Stimulated activated CD4-positive, alpha-beta T cell treated with anti-CD3 and anti-CD28 coated beads, Interleukin-15, amount 100 ng/mL, for 1 hour (primary cell): ENCODE data around the gene ADGRD1.

ENCODE experiments used
- DNase-seq, 2 donors: peaks; one replicate each; pipeline ENCODE4 v3.0.0-alpha.2; 2020; ENCODE audit warnings: low read depth in 1 of 2, low spot score in 1 of 2

The ADGRD1 gene

DNA sequence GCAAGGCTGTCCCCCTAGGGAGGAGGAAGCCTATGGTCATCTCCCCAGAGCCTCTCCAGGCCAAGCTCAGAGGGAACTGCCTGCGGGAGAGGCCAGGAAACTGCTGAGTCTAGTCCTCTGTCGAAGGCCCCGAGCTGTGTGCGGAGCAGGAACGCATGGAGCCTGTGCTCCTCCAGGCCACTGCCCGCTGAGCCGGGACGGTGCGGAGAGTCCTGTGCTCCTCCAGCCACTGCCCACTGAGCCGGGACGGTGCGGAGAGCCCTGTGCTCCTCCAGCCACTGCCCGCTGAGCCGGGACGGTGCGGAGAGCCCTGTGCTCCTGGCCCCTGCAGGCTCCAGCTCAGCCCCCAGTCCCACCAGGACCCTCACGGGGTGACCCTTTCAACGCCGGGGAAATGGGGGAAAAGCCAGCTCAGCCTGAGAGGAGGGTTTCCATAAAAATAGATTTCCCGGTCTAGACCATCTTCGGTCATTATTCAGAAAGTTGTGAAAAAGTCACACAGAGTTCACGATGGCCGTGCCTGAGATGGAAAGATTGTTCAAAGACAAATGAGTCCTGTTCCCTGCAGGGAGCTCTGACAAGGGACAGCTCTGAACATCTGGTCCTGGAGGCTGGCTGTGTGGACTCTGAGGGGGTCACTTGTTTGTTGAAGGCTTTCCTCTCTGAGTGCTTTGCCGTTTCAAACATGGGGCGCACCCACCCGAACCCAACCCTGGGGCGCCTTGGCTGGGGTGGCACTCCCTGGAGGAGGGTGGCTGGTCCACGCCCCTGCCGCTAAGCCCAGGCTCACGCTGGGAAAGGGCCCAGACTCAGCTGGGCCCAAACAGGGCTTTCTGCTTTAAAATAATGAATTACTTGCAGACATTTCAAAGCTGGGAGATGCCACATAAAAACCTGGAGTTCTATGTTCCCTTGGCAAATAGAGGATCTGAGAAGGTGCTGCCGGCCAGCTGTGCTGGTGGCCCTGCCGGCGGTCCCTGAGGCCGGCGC, 85.5 kb downstream of the ADGRD1 start:
- no peak for DNase-seq

DNA sequence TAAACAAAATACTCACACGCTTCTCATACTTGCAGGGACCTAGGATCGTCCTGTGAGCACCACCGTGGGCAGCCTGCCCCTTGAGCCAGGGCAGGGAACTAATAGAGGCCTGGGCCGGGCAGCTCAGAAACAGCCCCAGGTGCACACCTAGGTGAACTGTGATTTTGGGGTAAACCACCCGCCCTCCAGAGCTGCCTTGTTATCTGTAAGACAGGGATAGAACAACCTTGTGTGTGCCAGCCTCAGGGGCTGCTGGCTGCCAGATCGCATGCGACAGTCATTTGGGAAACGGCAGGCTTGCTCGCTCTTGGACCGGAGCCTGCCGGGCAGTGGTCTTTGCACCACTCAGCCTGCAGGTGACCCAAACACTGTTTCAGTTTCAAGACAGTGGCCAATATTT, 86.8 kb downstream of the ADGRD1 start:
- DNase-seq = no peak

DNA sequence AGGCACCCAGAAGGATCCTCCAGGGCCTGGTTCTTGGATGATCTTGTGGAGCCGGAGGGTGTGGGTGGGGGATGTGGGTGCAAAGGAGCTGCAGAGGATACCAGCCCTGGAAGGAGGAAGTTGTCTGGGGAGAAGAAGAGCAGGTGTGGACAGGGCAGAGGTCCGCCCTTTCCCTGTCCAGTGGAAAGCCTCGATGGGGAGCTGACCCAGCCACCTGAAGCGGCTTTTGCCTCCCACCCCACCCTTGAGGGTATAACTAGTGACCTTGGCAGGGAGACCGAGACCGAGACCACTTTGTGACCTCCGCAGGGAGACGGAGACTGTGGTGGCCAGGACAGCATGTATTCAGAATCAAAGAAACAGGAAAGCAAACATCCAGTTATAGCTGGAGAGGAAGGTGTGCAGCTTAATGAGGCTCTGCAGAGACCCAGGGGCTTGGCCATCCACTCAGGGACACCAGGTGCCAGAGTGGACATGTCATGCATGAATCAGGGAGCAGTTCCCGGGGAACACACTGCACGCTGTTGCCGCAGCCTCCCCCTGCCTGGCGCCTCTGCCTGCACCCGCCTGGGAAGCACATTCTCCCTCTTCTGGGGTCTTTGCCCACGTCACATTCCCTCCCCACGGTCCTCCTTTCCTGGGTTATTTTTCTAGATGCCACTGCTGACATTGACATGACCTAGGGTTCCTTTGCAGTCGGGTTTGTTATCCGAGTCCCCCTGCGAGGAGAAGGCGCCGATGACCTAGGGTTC, 87.7 kb downstream of the ADGRD1 start:
- DNase-seq = no peak

DNA sequence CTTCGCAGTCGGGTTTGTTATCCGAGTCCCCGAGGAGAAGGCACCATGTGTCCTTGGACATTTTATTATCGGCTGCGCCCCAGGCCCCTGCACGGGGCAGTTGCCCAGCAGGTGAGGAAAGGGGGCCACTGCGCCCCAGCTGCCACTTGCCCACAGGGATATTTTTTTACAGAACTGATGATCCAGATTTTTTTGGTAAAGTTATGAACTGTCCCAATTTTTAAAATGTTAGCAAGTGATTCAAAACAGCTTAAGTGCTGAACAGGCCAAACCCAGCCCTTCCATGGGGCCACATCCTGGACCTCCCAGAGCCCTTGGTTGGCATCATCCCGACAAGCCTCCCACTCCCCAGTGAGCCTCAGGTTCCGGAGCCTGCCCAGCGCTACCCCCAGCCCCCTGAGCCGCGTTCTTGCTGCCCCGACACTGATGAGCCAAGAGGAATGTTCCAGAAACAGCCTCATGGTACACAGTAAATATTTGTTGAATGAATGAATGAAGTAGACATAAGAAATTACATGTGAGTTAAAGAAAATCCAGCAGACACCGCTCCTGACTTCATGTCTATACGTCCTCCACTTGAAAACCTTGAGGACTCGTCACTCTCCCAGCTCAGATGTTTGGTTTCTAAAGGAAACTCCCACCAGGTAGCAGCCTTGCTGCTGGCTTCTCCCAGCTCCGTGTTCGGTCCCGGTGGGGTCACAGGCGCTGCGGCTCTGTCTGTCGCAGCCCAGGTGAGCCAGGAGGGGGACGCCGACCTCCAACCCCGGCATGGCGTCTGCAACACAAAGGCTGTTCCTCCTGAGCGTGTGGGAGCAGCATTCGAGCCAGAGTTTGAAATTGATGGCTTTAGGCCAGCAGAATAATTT, 88.5 kb downstream of the ADGRD1 start:
- DNase-seq = no peak

DNA sequence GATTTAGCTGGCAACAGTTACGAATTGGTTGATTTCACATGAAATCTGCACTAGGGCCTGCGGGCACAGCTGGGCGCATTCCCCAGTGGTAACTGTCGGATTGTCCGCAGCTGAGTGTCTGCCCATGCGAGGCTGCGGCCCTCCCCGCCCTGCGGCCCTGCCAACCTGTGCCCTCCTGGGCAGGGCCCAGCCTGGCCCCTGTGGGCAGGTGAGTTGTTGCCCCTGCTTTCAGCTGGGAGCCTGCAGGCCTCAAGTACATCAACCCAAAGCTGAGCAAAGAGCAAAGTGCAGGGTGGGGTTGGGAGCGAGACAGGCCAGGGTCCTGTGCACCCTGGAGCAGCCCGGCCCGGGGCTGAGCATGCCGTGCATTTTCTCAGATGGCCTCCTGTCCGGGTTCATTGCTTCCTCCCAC, 89.1 kb downstream of the ADGRD1 start:
- no peak for DNase-seq

DNA sequence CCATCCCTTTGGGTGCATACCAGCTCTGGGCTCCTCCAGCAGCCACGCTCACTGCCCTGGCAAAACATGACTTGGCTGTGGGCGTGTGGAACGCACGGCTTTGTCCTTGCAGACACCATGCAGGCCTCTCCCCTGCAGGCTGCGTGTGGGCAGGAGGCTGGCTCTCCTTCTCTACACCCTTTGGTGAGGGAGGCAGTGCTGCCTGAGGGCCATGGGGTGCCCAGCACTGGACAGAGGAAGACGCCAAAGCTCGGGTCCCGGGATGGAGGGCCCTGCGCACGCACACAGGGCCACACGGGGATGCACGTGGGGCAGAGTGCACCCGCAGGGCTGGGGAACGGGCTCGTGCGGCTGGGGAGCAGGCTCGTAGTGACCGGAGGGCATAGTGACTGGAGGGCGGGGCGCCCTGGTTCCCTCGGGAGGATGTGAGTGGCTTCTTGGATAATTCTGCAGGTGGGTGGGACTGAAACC, 89.7 kb downstream of the ADGRD1 start:
- no peak for DNase-seq

DNA sequence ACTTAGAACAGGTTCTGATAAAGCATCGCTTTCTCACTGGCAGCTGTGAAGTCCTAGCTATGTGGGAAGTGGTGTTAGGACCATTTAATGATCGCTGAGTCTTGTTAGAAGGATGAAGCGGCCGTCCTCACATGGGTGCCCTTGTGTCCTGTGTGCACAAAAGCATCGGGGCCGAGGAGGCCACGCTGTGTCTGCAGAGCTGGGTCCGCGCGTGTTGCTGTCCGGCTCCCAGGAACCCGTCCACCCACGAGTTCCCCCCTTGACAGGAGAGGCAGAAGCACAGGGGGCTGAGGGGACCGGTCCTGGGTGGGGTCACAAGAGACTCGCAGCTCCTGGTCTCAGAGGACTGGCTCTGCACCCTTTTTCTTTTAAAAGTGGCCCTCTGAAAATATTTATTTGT, 90.4 kb downstream of the ADGRD1 start:
- DNase-seq = no peak

DNA sequence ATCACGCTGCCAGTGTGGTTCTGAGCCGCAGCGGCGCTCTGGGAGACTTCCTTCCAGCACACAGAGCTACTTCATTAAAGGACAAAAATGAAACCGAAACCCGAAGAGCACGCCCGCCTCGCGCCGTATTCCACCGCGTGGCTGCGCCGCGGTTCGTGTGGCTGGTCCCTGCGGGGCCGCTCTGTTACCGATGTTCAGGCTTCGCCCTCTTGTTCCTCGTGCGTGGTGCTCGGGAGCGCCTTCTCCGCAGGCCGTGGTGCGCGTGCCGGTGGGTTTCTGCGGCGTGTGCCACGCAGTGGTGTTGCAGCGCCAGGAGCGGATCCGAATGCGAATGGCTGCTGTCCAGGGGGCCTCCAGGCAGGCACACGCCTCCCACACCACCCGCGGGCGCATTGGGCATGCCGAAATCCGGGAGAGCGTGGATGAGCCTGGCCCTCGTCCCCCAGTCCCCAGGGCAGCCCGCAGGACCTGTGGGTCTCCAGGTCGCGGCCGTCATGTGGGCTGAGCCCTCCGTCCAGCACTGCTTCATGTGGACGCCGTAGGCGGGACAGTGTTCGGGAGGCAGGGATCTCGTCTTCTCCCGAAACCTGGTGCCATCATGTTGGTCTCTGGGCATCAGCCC, 91.2 kb downstream of the ADGRD1 start:
- DNase-seq = no peak

DNA sequence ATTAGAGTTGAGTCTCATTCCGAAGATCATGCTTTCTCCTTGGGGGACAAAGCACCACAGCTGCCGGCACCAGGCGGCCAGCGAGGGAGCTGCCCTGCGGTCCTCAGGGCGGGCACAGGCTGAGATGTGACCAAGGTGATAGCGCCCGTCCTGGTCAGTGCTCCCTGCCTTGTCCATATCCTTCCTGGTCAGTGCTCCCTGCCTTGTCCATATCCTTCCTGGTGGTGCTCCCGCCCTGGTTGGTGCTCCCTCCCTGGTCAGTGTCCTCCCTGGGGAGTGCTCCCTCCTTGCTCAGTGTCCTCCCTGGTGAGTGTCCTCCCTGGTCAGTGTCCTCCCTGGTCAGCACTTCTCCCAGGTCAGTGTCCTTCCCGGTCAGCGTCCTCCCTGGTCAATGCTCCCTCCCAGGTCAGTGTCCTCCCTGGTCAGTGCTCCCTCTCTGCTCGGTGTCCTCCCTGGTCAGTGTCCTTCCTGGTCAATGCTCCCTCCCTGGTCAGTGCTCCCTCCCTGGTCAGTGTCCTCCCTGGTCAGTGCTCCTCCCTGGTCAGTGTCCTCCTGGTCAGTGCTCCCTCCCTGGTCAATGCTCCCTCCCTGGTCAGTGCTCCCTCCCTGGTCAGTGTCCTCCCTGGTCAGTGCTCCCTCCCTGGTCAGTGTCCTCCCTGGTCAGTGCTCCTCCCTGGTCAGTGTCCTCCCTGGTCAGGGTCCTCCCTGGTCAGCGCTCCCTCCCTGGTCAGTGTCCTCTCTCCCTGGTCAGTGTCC, 92.2 kb downstream of the ADGRD1 start:
- DNase-seq = no peak

DNA sequence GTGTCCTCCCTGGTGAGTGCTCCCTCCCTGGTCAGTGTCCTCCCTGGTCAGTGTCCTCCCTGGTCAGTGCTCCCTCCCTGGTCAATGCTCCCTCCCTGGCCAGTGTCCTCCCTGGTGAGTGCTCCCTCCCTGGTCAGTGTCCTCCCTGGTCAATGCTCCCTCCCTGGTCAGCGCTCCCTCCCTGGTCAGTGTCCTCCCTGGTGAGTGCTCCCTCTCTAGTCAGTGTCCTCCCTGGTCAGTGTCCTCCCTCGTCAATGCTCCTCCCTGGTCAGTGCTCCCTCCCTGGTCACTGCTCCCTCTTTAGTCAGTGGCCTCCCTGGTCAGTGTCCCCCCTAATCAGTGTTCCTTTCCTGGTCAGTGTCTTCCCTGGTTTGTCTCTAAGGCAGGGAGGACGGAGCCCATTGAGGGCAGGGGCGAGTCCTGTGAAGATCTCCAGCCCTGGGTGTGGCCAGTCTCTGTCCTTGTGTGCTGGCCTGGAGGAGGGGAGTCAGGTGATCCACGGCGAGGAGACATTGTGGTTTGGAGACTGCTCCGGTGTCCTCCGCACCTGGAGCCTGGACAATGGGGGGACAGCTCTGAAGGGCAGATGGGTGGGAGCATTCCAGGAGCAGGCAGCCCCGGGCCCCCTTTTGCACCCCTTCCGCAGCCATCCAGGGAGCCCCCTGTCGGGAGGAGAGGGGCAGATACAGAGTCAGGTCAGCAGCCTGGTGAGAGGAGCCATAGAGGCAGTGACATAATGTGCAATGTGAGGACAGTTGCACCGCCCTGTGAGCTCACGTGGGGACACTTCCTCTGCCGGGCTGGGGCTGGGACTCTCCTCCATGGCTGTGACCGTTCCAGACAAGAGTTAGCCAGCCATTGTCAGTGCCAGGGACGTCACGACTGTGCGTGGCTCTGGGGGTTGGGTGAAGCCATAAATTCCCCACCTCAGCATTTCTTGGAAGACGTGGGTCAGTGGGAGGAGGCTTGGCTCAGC, 93.4 kb downstream of the ADGRD1 start:
- no peak for DNase-seq

DNA sequence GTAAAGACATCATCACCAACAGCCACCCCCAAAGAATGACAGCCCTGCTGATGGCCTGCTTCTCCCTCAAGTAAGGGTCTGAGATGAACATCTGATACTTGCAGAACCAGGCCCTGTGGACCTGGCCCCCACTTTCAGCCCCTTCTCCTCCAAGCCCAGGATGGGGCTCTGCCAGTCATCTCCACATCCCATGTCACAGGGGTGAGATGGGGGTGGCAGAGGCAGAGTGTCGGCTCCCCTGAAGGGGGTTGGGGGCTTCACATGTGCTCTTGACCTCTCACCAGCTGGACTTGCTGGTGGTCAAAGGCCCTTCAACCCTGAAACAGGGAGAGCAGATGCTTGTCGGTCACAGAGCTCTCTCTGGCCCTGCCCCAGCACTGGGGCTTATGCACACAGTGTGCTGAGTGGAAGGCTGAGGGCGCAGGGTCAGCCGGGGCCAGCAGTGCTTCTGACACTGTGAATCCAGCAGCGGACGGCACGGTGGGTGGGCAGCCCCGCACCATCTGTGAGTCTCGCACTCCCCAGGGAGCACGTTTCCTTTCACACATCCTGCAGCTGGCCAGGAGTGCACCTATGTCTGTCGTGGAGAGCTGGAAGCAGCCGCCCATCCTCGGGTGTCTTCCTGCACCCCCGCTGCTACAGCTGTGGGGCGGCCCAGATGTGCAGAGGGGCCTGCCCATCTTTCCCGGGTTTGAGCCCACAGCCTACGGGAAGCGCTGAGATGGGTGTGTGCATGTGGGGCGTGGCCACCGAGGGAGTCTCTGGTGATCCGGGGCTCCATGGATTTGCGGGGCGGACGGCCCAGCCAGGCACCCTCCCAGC, 94.3 kb downstream of the ADGRD1 start:
- DNase-seq = no peak

DNA sequence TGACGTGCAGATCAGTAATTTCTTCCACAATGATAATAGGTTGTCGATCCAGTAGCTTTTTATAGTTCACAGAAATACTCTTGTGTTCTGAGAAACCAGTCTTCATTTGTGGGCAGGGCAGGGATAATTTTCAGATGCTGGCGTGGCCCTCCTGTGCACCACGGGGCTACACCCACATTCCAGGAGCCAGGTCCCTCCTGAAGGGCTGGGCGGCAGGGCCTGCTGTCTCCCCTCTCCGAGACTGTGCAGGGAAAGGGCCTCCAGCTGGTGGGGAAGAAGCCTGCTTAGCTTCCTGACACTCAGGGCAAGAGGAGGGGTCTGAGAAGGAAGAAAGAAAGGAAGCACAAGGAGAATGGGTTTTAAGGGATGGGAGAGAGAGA, 94.9 kb downstream of the ADGRD1 start:
- no peak for DNase-seq

DNA sequence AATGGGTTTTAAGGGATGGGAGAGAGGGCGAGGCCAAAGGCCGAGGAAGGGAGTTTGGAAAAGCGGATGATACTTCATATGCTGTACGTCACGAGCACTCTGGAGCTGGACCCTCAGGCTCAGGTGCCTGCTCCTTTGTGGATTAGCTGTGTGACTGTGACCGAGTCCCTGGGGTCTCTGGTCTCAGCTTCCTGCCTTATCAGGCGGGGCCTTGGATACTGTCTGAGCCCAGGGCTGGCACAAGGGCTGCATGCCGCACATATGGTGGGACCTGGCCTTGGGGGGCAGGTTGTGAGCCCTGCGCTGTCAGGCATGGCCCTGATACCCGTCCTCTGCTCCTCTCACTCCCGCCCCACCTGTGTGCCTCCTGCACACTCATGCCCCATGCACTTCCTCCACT, 95.3 kb downstream of the ADGRD1 start:
- no peak for DNase-seq

DNA sequence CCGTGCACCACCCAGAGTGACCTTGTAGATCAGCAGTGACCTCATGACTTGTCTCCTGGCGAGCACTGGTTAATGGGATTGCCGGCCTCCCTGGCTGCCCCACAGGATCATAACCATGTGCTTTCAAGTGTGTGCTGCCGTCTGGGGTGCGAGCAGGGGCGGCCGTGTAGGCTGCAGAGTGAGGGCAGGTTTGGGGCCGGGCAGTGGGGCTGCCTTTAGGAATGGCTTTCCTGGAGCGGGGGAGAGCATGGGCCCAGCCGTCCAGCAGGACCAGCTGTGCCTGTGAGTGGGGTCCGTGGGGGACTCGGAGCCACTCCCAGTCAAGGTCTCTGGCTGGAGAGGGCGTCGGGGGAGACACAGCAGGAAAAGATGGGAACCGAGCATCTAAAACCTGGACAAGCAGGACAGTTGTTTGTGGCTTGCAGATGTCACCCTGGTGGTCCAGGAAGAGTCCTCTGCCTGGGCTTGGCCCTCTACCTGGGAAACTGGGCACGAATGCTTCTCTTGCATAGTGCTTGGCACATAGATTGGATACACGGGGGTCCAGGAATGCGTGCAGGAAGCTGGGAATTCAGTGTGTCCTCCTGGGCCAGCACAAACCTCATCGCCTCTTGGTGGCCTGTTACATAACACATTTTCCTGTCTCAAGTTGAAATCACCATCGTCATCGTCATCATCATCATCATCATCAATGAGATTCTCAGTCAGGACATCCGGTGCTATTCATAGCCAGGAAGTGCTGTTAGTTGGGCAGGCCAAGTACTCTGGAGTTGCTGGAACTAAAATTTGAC, 96.0 kb downstream of the ADGRD1 start:
- DNase-seq = no peak

DNA sequence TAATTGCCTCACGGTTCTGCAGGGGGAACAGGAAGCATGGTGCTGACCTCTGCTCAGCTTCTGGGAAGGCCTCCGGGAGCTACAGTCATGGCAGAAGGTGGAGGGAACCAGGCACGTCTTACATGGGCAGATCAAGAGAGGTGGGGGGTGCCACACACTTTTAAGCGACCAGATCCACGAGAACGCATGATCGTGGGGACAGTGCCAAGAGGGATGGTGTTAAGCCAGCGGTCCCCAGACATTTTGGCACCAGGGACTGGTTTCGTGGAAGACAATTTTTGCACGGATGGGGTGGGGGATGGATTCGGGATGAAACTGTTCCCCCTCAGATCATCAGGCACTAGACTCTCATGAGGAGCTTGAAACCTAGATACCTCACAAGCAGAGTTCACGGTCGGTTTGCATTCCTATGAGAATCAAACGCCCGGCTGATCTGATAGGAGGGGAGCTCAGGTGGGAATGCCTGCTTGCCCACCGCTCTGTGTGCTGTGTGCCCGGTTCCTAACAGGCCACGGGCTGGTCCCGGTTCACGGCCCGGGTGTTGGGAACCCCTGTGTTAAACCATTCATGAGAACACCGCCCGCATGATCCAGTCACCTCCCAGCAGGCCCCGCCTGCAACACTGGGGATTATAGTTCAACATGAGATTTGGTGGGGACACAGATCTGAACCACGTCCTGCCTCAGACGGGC, 96.9 kb downstream of the ADGRD1 start:
- DNase-seq = no peak

DNA sequence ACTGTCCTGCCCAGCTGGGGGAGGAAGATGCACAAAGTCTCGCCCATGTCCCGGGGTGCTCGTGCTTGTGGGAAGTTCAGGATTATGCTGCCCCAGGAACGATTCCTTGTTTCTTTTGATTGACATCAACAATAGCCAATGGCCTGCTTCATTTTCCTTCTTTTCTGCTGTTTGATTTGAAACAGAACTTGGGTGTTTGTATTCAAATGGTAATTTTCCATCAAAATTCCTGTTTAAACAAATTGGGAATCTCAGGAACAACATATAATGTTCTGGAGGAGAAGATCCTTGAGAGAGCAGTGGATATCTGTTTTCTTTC, 97.4 kb downstream of the ADGRD1 start:
- no peak for DNase-seq
